BE2C (cell line): Measurements from ENCODE around the gene SLC8A1.

ENCODE experiments used
- DNase-seq: peaks from one replicate; pipeline ENCODE4 v3.0.0-alpha.2; 2020
- H3K27me3 ChIP-seq: fragments of 250-450 bp; sonication (Bioruptor Pico); 2 replicates; pipeline ENCODE4 v1.5.1; 2020; ENCODE audit warnings: mild to moderate bottlenecking
- H3K36me3 ChIP-seq: fragments of 250-450 bp; sonication (Bioruptor Pico); 2 replicates; pipeline ENCODE4 v1.5.1; 2020; ENCODE audit warnings: mild to moderate bottlenecking
- H3K4me1 ChIP-seq: fragments of 250-450 bp; sonication (Bioruptor Pico); 2 replicates; pipeline ENCODE4 v1.5.1; 2020
- H3K4me3 ChIP-seq: 2 replicates; pipeline ENCODE4 v1.5.1; 2011; ENCODE audit warnings: low read depth, low read length
- H3K9me3 ChIP-seq: fragments of 250-450 bp; sonication (Bioruptor Pico); 2 replicates; pipeline ENCODE4 v1.5.1; 2020
- TF ChIP-seq, protein P1 (sequence below): IDR thresholded peaks from 2 replicates; pipeline ENCODE4 v1.5.1; 2012; ENCODE audit warnings: mild to moderate bottlenecking, low read depth, low read length

The SLC8A1 gene

DNA sequence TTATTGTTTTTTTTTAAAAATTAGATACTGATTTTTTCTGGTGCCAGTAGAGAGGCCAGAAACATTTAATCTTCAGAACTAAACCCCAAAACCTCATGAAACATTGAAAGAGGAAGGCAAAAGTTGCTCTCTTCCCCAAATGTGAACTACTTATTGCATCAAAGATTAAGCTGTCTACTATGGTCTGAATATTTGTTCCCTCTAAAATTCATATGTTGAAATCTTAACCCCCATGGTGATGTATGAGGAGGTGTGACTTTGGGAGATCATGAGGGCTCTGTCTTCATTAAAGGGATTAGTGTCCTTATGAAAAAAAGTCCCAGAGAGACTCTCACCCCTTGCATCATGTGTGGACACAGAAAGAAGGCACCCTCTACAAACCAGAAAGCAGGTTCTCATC is 28.2 kb upstream of the SLC8A1 start:
- TF ChIP-seq, protein P1, sequence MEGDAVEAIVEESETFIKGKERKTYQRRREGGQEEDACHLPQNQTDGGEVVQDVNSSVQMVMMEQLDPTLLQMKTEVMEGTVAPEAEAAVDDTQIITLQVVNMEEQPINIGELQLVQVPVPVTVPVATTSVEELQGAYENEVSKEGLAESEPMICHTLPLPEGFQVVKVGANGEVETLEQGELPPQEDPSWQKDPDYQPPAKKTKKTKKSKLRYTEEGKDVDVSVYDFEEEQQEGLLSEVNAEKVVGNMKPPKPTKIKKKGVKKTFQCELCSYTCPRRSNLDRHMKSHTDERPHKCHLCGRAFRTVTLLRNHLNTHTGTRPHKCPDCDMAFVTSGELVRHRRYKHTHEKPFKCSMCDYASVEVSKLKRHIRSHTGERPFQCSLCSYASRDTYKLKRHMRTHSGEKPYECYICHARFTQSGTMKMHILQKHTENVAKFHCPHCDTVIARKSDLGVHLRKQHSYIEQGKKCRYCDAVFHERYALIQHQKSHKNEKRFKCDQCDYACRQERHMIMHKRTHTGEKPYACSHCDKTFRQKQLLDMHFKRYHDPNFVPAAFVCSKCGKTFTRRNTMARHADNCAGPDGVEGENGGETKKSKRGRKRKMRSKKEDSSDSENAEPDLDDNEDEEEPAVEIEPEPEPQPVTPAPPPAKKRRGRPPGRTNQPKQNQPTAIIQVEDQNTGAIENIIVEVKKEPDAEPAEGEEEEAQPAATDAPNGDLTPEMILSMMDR, result no peak
- Histone ChIP-seq H3K4me1 (no peaks in the 10 kb centered on the region), H3K36me3 (no peaks in the 10 kb centered on the region), H3K27me3 (no peaks in the 10 kb centered on the region), H3K4me3 (no peak overlapping the region), H3K9me3 (no peaks in the 10 kb centered on the region)
- DNase-seq, result no peak

DNA sequence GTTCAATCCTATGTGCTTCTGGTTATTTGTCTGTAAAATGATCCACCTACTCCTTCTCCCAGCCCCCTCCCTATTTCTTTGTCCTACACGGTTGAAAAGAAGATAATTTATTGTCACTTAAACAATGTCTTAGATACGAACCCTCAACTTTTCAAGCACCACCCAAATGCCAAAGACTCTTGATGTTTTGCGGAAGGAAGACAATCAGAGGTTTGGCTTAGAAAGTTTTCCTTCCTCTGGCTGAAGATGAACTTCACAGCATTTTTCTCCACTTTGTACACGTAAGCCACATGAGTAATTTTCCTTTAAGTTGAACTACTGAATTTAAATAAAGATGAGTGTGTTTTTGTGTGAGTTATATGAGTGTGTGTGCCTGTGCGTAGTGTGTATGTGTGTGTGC is 25.5 kb upstream of the SLC8A1 start:
- DNase-seq, result no peak
- Histone ChIP-seq H3K9me3 (no peaks in the 10 kb centered on the region), H3K36me3 (no peaks in the 10 kb centered on the region), H3K4me3 (no peak overlapping the region), H3K4me1 (no peaks in the 10 kb centered on the region), H3K27me3 (no peaks in the 10 kb centered on the region)
- TF ChIP-seq, protein P1, result no peak

DNA sequence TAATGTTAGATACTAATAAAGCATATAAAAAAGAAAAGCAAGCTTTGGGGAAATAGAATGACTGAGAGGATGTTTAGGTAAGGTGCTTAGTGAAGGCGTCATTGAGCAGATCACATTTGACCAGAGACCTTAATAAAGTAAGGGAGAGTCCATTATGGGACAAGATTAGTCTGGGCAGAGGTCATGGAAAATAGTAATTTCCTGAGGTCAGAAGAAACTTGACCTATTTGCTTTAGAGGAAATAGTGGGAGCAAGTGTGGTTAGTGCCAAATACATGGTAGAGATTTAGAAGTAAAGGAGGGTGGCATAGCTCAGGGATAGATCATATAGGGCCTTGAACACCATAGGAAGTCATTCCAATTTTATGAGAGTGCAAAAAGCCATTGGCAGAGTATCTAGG is 24.5 kb upstream of the SLC8A1 start:
- Histone ChIP-seq H3K9me3 (no peaks in the 10 kb centered on the region), H3K4me3 (no peak overlapping the region), H3K36me3 (no peaks in the 10 kb centered on the region), H3K4me1 (no peaks in the 10 kb centered on the region), H3K27me3 (no peaks in the 10 kb centered on the region)
- TF ChIP-seq, protein P1, result no peak
- no peak for DNase-seq

DNA sequence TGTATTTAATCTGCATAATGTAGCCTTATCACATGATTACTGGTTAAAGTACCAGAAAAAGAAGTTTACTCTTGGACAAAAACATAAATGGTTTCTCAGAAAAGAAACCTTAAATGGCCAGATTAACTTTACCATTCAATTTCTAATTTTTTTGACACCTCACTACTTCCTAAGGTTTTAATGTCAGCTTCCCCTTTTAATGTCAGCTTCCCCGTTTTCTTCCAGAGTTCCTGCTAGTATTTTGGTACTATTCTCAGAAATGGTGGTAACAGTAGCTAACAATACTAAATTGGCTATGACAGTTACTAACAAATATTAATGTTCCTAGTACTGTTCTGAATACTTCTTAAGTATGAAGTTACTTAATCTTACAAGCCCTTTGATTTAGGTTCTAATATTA is 22.4 kb upstream of the SLC8A1 start:
- H3K36me3 ChIP-seq, result no peaks in the 10 kb centered on the region
- no peak for DNase-seq
- TF ChIP-seq, protein P1, result no peak

DNA sequence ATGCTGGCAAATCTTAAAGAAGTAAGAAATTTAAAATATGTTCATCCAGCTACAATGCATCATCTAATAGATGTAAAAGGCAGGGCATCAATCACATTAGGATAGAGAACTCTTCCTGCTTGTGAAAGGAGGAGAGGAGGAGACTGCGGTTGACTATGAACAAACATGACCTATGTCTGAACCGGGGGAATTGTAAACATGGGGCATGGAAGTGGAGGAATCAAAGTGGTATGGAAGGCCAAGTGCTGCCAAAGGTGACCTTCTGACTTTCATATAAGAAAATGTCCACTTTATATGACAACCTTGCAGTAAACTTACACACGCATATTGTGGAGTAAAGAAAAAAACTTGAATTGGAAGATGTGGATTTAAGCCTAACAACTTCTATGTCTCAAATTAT is 20.0 kb upstream of the SLC8A1 start:
- no peaks in the 10 kb centered on the region for H3K27me3 ChIP-seq
- H3K4me1 ChIP-seq, result 0 out of 2 replicates have a peak, but pooled peaks cover 2% of the 10 kb centered on the region
- TF ChIP-seq, protein P1, result no peak
- no peak for DNase-seq
- H3K36me3 ChIP-seq, result no peaks in the 10 kb centered on the region
- no peak overlapping the region for H3K4me3 ChIP-seq
- no peaks in the 10 kb centered on the region for H3K9me3 ChIP-seq

More for the DNA sequence above, 22.4 kb upstream of the SLC8A1 start:
- H3K4me3 ChIP-seq, result no peak overlapping the region
- H3K9me3 ChIP-seq, result no peaks in the 10 kb centered on the region
- no peaks in the 10 kb centered on the region for H3K4me1 ChIP-seq
- H3K27me3 ChIP-seq, result no peaks in the 10 kb centered on the region

DNA sequence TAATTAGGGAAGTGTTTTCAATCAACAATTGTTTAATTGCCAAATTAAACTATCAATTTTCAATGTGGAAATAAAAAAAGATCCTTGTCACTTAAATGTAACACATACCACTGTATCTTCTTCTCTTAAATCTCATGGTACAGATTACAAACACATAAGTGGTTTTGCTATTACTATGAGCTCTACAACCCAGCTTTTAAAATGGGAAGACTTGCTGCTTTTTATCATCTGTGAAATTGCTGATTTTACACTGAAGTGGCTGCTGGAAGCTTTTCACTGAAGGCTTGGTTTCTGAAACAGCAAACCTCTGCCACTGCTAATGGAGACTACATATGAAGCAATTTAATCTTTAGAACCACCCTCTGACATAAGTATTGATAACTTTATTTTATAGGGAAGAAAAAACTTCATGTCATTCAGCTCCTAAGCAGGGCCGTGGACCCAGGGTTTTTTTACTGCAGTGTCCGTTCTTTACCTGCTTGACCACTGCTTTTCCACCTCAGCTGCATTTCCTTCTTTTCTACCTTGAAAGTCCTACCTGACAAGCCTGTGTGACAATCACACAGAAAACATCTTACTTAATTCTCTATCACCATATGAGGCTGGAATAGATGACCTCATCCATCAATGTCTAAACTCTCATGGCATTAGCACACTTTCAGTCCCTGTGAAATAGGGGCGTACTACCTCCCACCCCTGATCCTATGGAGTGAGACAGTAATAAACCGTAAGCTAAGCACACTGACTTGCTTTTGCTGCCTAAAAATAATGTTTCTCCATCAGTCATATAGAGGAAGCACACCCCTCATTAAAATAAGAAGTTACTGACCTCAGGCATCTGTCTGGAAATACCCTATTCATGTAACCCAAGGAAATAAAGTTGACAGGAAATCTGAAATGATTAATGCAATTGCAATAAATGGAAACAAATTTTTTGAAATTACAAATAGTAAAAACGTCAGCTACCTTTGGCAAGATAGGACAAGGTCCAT is 19.2 kb upstream of the SLC8A1 start:
- DNase-seq, result no peak
- H3K27me3 ChIP-seq, result no peaks in the 10 kb centered on the region
- H3K4me1 ChIP-seq, result 0 out of 2 replicates have a peak, but pooled peaks cover 2% of the 10 kb centered on the region
- TF ChIP-seq, protein P1, result no peak
- H3K36me3 ChIP-seq, result no peaks in the 10 kb centered on the region
- no peak overlapping the region for H3K4me3 ChIP-seq
- no peaks in the 10 kb centered on the region for H3K9me3 ChIP-seq
